Activated effector memory CD4-positive, alpha-beta T cell treated with anti-CD3 and anti-CD28 coated beads, Interleukin-2, amount 50 U/mL, for 16 hours (primary cell): ENCODE data around the gene TMCC1.
"Not testable (repeated sequence)": the region's sequence is repeated elsewhere in the genome, so short reads cannot be mapped to it uniquely, and the experiment has no call there.

Experiments used
- DNase-seq: peaks from one replicate; pipeline ENCODE4 v3.0.0-alpha.2; 2020

TMCC1 gene

DNA sequence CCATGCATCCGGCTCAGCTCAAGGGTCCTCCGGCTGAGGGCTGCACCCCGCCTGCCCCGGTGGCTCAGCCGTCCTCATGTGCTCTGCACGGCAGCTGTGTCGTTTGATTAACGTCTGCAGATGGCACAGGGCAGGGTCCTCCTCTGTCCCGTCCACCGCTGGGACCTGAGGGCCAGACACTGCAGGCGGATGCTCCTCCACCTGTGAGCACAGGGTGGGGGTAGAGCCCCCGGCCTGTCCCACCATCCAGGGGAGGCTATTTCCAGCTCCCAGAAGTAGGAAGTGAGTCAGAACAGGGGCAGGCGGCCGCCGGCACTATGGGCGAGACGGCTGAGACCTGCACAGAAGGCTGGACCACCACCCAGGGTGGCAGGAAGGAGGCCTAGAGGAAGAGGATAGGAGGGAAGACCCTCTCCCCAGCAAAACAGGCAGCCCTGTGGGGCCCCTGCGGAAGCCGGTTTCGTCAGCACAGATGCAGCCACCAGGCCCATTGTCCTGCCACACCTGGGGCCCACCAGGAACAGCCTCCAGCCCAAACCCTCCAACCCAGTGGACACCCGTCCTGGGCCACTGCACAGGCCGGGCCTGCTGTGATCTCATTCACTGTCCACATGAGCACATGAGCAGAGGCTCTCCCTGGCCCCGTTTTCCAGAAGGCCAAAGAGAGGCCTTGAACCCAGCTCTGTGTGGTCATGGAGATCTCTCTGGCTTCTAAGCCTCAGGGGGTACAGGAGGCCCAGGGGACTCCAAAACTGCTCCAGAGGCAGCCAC, 274.4 kb downstream of the TMCC1 start:
- DNase-seq: no peak

DNA sequence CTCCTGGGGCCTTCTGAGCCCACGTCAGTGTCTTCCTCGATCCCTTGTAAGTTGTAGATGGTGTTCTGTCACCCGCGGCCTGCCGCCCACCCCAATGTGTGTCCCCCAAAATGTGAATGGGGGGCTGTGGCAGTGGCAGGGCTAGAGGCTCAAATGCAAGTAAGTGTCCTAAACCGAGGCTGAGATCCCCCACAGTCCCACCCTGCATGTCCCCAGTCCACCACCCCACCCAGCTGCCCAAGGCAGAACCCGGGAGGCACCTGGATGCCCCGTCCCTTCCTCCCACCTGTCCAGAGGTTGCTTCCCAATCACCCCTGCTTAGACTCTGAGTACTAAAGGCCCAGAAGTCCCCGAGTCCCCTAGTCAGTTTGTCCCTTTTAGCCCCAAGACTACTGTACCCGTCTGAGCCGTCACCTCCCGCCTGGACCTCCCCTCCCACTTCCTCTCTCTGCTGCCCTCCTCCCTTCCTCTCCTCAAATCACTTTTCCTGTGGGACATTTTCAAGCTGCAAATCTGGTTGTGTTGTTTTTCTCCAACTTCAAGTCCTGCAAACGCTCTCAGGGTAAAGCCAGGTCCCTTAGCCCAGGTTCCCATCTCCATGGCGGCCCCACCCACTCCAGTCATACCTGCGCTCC, 275.2 kb downstream of the TMCC1 start:
- no peak for DNase-seq

DNA sequence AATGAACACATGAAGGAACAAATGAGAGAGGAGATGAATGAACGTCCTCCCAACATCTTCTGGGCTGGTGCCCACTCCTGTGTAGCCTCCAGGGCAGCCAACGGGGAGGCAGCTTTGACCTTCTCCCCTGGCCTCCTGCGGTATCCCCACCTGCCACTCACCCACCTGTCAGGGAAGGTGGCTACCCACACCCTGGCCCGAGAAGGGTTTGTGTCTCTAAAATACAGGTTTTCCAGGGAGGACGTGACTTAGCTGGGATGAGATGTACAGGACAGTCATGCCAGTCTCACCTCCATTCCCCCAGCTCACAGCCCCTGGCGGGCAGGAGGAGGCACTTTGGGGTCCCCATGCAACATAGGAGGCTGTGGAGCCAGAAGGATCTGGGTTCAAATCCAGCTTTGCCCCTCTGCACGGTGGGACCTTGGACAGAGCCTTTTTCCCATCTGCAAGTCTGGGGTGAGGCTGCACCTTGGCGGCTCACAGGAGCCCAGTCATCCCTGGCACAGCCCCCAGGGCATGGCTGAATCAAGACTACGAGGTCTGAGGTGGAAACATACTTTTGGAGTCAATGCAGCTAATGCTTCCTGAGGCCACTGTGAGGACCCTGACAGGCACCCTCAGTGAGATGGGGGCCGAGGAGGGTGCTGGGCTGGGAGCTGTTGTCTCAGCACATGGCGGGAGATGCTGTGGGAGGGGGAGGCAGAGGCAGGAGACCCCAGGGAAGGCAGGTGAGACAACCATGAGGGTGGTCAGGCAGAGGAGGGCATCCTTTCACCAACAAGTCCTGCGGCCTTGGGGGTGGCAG, 275.9 kb downstream of the TMCC1 start:
- no peak for DNase-seq

DNA sequence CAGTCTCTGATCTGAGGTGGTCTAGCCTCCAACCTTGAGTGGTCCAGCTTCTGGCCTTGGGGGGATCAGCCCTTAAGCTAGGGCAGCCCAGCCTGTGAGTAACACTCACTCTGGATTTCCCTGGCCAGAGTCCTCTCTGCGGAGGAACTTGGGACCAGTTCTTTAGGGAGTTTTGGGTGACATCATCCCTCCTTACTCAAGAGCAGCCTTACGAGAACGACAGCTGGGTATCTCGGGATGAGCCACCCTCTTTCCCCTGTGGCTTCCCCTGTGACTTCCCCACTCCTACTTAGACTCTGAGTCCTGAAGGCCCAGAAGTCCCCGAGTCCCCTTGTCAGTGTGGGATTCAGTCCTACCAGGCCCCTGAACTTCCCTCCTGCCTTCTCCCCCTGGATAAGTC, 276.8 kb downstream of the TMCC1 start:
- no peak for DNase-seq

DNA sequence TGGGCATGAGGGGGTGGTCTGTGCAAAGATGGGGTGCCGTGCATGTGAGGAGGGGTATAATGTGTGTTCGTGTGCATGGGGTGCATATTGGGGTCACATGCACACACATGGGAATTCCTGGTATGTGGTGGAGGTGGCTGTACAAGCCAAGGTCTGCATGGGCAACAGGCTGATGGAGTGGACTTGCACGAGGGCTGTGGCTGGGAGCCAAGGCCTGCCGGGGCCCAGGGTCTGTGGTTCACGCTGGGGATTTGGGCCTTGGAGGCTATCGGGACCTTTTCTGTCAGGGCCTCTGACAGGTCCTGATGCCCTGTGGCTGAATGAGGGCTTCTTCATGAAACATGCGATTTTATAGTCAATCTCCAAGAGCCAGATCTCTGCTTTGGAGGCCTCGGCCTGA, 277.2 kb downstream of the TMCC1 start:
- no peak for DNase-seq

DNA sequence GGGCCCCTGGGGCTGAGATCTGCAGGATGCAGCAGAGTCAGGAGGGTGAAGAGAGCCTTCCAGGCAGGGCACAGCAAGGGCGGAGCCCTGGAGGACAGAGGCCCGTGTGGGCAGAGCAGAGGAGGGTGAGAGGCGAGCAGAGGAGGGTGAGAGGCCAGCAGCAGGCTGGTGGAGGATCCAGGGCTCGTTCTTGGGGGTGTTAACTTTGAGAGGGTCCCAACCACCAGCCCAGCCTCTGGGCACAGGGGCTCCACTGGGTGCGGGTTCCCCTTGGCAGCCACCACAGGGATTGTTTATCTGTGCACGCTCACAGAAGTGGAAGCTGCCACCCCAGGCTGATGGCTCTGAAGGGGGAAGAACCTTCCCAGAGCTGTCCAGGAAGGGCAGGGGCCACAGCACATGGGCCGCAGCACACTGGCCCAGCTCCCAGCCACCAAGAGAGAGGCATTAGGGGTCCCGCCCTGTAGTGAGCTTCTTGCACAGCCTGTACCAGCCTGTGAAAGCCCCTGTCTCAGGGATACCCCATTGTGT, 277.7 kb downstream of the TMCC1 start:
- no peak for DNase-seq

DNA sequence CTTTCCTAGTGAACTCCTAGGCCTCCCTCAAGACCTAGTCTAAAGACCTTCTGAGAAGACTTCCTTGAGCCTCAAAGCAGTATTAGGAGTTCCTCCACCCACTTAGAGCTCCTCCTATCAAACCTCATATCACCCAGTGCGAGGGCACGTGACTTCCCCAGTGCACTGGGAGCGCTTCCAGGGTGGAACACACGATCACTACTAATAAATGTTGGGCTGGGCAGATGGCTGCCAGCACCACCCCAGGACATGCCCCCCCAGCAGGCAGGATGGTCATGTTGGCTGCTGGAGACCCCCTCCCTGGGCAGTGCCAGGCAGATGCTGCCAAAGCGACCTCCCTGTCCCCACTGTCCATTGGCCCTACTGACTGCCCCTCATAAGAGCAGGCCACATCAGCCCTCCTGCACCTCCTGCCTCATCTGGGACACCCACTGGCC, 278.6 kb downstream of the TMCC1 start:
- no peak for DNase-seq

DNA sequence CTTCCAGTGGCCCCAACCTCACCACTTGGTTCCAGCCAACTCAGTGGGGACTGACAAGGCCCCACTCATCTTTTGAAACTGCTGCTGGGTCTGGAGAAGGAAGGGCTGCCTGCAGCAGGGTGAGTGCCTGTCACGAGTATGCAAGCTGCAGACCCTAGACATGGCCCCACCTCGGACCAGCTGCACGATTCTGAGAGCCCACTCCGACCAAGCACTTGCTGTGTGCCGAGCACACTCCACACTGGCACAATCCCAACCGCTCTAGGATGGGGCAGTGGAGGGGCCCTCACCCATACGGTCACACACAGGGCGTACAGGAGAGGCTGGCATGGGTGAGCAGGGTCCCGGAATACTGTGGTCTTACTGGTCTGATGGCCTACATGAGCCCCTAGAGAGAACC, 279.1 kb downstream of the TMCC1 start:
- no peak for DNase-seq

DNA sequence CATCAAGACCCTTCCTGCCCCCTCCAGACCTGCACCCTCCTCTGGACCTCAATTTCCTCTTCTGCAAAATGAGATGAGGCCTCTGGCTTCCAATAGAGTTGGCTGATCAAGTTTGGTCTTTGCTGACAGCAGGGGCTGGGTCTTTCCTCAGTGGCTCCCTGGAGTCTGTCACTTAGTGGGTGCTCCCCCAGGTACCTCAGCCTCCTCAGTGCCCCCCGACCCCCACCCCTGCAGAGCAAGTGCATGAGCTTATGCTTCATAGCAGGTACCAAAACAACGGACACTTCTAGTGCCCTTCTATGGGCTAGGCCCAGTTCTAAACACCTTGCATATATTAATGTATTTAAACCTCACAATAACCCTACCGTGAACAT, 280.2 kb downstream of the TMCC1 start:
- DNase-seq: no peak

DNA sequence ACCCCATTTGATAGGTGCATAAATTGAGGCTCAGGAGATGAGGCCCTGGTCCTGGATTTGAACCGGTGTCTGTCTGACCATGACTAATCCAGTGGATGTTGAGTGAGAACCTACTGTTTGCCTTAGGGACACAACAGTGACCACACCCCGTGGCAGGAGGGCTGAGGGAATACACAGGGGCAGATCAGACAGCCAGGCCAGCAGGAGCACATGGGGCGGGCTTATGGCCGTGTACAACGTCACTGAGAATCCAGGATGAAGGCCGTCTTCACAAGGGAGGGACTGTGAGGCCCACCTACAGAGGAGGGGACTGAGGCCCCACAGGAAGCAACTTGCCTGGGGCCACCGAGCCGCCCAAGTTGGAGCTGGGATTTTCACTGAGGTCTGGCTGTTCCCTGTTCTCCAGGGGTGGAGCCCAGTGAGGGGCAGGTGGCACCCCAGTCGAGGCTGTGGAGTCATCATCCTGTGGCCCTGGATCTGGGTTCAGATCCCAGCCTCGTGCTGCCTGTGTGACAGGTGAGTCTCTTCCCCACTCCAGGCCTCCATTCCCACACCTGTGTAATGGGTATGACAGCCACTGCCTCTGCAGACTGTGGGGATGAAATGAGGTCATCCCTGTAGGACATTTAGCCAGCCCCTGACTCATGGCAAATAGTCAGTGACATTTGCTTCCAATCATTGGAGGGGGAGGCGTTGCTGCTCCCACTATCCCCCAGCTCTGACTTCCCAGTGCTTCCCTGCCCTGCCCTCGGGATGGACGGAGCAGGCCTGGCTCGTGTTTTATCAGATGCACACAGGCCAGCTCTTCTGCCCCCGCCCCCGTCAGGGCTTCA, 280.8 kb downstream of the TMCC1 start:
- no peak for DNase-seq

DNA sequence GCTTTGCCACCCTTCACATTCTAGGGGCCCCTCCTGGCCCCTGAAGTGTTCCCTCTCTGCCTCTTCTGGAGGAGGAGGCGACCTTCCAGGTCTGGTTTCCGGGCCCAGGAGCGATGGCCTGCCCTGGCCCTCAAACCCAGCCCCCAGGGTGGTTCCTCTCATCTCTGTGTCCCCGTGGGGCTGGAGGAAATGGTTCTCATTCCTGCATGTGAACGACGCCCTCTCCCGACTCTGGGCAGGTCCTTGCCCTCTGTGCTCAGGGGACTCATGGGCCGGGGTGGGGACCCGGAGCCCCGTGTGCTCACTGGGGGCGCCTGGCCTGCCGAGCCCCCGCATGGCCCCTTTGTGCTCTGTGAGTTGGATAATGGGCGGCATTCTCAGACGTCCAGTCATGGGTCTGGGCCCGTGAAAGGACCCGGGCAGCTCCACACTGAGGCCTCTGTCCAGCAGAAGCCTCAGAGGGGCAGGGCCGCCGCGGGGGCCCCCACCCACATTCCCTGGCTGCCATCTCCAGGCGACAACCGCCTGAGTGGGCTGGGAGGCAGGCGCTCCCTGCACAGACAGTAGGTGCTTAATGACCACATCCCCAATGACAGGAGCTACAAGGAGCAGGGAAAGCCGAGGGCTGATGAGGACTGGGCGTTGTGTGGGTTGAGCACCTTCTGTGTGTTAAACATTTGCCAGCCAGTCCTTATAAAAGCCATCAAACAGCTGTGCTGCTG, 281.5 kb downstream of the TMCC1 start:
- DNase-seq: no peak

DNA sequence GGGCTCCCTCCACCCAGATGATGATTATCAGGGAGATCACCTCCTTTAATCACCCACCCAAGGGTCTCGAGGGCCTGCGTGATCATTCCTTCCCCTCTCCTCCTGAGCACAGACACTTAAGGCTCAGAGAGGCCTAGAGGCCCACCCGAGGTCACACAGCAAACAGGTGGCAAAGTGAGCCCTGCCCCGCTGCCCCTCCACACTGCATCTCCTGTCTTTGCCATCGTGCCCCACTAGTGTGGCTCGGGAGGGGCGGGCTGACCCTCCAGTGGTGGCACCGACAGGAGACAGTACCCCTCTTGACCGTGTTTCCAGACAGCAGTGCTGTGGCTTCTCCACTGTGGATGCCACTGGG, 282.1 kb downstream of the TMCC1 start:
- DNase-seq: no peak

DNA sequence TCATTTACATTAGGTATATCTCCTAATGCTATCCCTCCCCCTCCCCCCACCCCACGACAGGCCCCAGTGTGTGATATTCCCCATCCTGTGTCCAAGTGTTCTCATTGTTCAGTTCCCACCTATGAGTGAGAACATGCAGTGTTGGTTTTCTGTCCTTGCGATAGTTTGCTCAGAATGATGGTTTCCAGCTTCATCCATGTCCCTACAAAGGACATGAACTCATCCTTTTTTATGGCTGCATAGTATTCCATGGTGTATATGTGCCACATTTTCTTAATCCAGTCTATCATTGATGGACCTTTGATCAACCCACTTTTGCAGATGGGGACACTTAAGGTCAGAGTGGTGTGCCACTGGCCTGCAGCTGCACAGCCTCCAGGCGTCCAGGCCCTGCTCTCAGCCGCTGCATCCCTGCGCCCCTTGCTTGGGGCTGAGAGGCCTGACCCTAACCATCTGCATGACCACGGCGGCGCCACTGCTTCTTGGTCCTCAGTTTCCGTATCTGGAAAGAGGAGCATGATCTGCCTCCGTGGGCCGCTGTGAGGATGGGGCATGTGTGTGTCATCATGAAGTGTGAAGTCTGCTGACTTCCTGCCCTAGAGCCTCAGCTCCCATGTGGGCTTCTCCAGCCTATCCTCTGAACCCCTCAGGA, 282.6 kb downstream of the TMCC1 start:
- DNase-seq: not testable (repeated sequence)

DNA sequence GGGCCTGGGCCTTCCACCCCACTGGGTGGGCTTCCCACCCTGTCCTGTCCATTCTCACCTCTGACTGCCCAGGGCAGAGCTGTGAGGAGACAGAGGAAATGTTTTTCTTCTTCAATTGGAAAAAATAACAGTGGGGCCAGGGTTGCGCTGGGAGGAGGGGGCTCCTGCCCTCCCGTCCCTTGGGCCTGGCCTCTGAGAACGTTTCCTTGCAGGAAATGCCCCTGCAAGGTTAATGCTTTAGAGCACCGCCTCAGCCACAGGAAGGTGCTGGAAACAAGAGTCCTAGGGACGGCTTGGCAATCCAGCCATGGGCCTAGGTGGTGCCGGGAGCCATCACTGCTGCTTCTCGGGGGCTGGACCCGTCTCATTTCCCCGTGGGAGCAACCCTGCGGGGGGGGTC, 283.2 kb downstream of the TMCC1 start:
- DNase-seq: no peak

DNA sequence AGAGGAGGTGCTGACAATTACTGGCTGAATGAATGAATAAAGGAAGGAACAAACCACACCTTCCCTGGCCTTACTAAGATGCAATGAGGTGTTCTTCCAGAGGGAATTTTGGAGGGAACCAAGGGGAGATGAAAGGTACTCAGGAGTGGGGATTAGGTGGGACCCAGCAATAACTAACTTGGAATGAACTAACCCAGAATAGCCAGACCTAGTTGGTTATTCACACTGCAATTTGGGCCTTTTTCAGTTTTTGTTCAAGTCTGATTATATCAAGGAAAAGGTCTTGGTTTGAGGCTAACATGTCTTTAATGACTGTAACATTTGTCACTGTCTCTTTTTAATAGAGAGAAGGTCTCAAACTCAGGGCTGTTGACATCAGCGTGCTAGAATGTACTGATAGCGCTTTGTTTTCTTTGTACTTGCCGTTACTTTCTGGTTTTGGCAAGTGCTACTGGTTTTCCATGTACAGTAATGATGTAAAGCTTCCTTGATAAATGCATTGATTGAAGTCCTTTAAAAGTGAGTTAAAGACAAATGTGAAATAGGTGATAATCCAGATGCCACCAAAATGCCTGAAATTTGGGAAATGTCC, 283.8 kb downstream of the TMCC1 start:
- DNase-seq: no peak

DNA sequence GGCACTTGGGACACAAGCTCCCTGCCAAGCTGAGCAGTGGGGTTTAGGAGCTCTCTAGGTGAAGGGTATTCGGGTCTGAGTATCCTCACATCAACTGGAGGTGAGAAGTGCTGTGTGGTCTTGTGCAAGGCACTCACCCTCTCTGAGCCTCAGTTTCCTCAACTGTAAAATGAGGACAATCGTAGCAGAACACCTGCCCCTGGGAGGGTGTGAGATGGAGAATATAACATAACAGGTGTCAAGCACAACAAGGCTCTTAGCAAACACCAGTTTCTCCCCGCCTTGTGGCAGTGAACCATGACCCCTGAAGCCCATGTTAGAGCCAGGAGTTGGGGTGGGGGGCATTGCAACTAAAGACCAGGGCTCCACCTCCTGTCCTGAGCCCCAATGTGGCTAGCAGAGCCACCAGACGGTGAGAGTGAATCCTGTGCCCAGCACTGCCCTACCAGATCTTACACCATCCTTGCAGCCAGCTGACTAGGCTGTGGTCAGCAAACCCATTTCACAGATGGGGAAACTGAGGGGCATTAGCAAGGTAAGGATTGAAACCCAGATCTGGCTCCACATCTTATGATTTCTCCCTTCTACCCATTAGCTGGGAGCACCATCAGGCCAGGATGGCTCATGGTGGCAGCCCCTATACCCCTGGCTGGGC, 284.4 kb downstream of the TMCC1 start:
- DNase-seq: no peak

DNA sequence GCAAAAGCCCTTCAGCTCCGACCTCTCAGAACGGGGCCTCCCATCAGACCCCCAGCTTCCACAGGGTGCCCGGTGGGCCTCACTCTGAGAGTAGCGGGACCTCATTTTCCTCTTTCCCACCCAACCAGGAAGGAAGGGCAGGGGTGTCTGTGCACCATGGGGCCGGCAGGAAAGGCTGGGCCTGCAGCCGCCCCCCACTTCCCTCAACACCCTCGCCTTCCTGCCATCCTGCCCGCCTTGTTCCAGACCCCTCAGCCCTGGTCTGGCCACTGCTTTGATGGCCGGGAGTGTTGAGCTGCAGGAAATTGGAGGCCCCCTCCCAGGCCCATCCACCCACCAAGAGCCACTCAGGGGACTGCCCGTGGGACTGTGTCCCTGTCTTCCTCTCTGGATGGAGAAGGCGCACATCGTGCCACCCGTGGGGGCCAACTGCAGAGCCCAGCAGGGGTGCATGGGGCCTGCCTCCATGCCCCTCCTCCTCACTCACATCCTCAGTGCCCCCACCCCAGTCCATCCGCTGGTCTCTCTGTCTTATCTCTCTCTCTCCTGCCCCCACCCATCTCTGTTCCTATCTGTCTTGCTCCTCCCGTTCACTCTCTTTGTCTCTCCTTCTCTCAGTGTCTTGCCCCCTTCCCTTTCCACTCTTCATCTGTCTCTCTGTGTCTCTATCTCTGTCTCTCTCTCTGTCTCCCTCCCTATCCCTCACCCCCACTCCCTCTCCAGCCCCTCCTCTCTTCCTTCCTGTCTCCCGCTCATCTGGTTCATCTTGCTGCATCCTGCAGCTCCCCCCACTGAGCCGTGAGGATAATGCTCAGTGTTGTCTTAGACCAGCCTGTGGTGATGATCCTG, 285.2 kb downstream of the TMCC1 start:
- no peak for DNase-seq

DNA sequence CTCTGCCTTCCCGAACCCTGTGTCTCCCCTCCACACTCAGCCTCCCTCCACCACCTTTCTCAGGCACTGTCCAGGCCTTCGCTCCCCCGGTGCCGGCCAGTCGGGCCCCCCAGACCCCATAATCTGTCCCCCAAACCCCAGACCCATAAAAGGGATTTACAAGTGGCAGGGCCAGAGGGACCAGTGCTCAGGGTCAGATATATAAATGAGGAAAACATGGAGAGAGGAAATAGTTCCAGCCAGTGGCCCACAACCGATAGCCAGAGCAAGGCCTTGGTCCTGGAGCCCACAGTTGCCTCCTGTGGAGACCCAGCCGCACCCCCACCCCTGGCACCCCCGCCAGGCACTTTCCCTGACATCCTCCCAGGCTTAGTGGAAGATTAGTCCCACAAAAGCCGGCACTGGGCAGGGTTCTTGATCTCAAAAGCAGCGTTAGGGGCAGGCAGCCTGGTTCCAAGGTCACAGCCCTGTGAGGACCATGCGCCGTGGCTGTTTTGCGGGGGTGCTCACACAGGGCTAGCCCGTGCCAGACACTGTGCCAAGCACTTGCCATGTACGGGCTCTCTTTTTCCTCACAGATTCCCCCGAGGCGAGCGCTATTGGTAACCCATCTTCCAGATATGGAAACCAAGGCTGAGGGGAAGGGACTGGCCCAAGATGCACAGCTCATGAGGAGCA, 286.0 kb downstream of the TMCC1 start:
- DNase-seq: no peak
